Tibial nerve (tissue), 4 donors: ENCODE measurements around the gene CCNO.

Experiments
- EP300 ChIP-seq, 2 donors: sonication (generic); formaldehyde crosslinking; IDR thresholded peaks; one replicate each; pipeline ENCODE4 v1.6.1; 2017; ENCODE audit warnings: antibody characterized with exemption in 2 of 2, mild to moderate bottlenecking in 1 of 2
- POLR2A ChIP-seq, 2 donors: fragments of 450-650 bp; IDR thresholded peaks; one replicate each; pipeline ENCODE4 v1.6.1; 2017; ENCODE audit warnings: antibody characterized with exemption in 2 of 2, mild to moderate bottlenecking in 2 of 2, moderate library complexity in 2 of 2
- TF ChIP-seq, protein P1 (sequence below), 5 experiments: fragments of 200-600 bp in 3 of 5; fragments of 450-650 bp in 2 of 5; sonication (generic) in 3 of 5; IDR thresholded peaks; one replicate each; pipeline ENCODE4 v1.5.1; 2016 to 2019; ENCODE audit warnings: antibody characterized with exemption in 5 of 5, mild to moderate bottlenecking in 3 of 5, moderate library complexity in 2 of 5

DNA sequence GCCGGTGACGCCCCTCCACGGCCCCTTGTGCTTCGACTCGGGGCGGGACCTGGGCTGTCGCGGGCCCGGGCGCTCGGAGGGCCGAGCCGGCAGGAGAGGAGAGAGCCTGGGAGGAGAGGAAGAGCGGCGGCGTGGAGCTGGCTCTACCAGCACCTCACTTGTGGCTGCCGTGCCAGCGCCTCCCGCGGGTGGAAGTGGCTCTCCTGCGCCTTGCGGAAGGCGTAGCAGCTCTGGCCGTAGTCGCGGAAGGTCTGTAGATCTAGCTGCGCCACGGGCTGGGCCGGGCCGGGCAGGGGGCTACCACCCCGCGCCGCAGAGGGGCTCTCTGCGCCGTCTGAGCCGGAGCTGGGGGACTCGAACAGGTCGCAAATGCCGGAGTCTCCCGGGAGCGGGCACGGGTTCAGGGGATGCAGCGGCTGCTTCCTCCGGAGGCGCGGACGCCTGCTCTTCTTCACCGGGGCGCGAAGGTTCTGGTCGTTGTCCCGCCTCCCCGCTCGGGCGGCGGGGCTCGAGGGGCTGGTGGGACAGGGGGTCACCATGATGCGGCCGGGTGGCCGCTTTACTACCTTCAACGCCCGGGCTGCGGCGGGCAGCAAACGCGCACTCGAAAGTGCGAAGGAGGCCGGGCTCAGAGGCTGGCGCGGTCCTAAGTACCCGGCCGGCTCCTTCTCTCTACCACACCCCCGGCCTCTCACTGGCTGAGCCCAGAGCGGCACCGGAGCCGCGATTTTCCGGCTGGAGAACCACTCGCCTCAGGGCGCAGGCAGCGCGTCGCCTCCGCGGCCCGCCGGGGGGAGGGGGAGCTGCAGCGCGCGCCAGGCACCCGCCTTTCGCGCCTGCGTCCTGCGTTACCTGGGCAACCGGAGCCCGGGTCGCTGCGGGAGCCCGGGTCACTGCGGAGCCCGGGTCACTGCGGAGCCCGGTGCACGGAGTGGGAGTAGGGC lies at the start of gene CCNO:
- TF ChIP-seq, protein P1, sequence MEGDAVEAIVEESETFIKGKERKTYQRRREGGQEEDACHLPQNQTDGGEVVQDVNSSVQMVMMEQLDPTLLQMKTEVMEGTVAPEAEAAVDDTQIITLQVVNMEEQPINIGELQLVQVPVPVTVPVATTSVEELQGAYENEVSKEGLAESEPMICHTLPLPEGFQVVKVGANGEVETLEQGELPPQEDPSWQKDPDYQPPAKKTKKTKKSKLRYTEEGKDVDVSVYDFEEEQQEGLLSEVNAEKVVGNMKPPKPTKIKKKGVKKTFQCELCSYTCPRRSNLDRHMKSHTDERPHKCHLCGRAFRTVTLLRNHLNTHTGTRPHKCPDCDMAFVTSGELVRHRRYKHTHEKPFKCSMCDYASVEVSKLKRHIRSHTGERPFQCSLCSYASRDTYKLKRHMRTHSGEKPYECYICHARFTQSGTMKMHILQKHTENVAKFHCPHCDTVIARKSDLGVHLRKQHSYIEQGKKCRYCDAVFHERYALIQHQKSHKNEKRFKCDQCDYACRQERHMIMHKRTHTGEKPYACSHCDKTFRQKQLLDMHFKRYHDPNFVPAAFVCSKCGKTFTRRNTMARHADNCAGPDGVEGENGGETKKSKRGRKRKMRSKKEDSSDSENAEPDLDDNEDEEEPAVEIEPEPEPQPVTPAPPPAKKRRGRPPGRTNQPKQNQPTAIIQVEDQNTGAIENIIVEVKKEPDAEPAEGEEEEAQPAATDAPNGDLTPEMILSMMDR (IDR thresholded peaks at IDR 0.05) = peak in 1 of 5 experiments; percentile 13
- TF ChIP-seq POLR2A (IDR thresholded peaks at IDR 0.05) = no peak
- no peak for TF ChIP-seq EP300 (IDR thresholded peaks at IDR 0.05)
